Activated CD8-positive, alpha-beta memory T cell treated with anti-CD3 and anti-CD28 coated beads, Interleukin-2, amount 50 U/mL, for 4 hours (primary cell): ENCODE measurements around the gene RAPGEF1.

Source experiments
- DNase-seq: peaks from one replicate; pipeline ENCODE4 v3.0.0-alpha.2; 2020

Gene RAPGEF1

GRCh38 chr9:131601683-131602181 is 138.1 kb downstream of the RAPGEF1 start:
- no peak for DNase-seq

DNA sequence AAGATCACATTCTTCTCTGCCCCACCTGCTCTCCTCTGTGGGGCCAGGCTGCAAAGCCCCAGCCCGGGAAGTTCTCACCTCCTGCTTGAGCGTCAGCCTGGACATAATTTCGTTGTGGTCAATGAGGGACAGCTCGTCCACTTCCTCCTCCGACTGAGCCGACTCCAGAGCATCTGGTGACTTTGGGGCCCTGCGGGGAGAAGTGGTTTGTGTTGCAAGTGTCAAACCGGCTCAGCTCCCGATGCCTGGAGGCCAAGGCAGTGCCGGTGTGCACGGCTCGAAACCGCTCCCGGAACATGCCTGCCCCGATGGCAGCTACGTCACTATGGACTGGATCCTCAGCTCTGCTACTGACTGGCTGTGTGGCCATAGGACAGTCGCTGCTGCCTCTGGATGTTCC is 141.8 kb downstream of the RAPGEF1 start:
- no peak for DNase-seq

- DNase-seq: no peak
Observed at GRCh38 chr9:131597246-131597645, 142.6 kb downstream of the RAPGEF1 start.

- no peak for DNase-seq
Observed at GRCh38 chr9:131596430-131596743, 143.5 kb downstream of the RAPGEF1 start.

- no peak for DNase-seq
Observed at GRCh38 chr9:131595696-131596429, 144.0 kb downstream of the RAPGEF1 start.

DNA sequence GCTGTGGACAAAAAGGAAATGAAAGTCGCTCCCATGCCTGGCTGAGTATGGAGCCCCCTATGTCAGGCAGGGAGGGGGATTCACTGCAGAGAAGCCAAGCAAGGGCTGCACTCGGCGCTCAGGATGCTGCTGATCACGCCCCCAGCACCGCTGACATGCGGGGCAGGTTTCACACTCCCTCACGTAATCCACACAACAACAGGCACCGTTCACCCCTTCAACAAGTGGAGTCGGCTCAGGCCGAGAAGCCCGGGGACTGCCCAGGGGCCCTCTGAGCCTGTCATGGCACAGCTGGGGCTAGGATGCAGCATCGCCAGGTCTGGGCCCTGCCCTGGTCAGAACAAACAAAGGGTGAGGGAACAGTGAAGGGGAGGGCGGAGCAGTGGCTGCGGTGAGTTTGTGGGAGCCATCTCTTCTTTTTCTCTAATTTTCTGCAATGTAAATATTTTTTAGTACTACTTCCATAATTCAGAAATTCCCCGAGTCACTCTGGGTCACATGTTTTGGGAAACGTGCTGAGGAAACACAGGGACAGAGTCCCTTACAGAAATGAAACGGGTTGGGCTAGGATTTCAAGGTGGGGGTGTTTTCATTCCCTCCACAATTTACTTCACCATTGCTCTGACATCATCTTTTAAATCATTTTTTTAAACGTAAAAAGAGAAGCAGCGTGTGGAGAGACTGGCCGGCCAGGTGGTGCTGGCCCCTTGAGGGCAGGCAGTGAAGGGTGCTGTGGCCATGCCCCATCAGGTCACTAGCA is 144.8 kb downstream of the RAPGEF1 start:
- DNase-seq: no peak

- DNase-seq: no peak
Observed at GRCh38 chr9:131593936-131594665, 145.8 kb downstream of the RAPGEF1 start.

- DNase-seq: no peak
Observed at GRCh38 chr9:131593091-131593820, 146.6 kb downstream of the RAPGEF1 start.

DNA sequence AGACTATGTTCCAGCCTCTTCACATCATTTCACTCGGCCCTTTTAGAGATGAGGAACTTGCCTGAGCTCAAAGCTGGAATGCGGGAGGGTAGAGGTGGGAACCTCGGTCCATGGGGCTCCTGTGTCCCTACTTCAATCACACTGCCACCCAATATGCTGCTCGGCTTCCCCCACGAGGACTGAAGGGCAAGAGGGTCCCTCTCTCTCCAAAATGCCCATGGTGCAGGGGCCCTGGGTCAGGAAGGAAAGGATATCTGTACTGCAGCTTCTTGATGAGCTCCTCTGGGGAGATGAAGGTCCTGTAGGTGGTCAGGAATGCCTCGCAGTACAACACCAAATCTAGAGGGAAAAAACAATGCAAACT is 148.0 kb downstream of the RAPGEF1 start:
- DNase-seq: no peak

DNA sequence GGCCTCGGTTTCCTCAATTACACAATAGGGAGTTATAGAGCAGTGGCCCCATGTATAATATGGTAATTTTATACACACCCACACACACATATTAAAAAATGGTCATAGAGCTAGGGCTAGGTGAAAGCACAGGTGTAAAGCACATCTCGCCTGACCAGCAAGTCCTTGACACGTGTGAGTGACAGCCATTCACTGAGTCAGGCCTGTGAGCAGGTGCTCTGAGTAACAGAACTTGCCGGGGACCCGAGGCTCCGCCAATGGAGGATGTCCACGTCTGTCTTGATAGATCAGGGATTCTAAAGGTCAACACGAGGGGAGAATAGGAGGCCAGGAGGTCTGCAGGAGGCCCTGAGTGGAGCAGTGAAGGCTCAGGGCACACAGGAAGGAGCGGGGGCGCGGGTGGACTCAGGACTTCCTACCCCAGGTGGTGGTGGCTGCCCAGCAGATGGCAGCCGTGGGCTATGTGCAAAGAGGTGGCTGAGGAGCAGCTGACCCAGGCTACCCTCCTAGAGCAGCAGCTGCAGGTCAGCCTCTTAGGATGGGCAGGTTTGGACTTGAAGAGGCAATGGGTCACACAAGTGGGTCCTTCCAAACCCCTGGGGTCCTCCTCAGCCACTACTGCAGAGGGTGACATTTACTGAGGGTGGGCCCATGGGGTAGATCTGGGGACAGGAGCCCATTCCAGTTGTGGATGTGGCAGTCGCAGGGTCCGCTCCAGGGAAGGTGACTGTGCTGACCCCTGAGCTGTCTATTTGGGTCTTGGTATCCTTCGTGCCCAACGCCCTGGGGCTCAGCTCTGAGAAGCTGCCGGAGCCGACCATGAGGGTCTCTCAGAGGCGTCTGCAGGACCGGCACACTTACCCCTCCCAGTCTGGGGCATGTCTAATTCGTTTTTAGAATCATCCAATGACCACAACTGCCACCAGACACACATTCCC is 148.7 kb downstream of the RAPGEF1 start:
- peak; percentile 82 for DNase-seq

DNA sequence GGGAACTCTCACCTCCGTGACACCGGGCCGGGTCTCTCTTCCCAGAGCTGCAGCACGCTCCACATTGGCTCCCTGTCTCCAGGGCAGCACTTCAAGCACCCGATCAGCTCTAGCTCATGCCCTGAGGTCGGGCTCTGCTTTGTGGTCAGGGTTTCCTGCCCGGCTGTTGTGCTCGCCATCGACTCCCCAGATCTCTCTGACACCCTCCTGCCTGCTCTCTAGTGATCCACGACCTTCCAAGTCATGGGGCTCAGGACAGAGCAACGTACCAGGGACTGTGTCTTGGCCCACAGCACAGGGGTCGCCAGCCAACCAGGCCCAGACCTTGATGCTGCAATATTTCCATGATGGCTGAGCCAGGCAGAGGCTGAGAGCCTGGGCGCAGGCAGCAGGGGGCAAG is 149.4 kb downstream of the RAPGEF1 start:
- DNase-seq: no peak

GRCh38 chr9:131589993-131590392 is 149.9 kb downstream of the RAPGEF1 start:
- no peak for DNase-seq

DNA sequence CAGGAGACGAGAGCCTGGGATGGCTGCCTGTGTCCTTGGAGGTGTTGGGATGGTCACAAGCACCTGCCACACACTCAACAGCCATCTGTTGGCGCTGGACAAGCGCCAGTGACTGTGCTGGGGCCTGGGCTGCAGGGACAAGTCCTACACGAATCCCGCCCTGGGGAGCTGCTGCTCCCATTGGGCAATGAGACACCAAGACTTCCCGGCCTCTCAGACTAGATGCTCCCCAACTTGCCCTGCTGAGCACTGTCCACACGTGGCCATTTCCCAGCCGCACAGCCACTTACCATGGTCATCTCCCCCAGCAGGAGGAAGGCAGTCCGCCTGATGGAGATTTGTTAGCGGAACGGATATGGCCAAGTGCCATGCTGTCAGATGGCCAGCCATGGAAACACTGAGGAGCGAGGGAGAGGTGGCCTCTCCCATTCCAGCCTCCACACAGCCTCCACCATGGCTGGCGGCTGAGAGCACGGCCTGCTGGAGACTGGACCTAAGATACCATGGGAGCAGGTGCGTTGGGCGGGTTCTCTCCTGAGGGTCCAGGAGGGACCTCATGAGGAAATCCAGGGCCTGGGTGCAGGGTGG is 150.7 kb downstream of the RAPGEF1 start:
- DNase-seq: no peak

DNA sequence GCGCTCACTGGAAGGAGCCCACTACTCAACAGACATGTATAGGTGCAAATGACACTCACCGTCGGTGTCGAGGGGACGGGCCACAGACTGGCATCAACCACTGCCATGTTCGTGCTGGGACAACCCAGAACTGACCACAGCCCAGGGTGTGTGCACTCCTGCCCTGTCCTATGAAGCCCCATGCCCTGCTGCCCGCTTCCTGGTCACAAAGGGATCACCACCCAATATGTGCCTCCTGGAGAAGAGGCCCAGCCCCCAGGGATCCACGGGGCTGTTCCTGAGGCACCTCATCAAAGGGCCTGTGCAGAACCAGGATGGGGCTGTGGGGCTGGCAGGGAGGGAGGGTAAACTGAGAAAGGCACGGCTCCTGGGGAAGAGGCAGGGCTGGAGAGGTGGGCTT is 151.5 kb downstream of the RAPGEF1 start:
- no peak for DNase-seq

DNA sequence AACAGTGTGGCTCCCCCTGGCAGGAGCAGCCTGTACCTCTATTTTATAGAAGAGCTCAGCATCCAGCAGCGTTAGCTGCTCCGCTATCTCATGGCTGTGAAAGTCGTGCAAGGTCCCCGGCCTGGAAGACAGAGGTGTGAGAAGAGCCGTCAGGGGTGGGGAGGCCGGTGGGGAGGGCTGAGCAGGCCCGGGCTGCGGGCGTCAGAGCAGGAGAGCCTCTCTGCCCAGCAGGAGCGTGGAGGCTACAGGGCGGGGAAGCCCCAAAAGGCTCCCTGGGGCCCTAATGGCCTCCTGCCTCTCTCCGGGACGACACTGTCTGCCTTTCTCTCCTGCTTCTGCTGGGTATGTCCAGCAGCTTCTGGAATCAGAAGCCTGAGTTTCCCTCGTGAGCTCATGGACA is 152.0 kb downstream of the RAPGEF1 start:
- no peak for DNase-seq

GRCh38 chr9:131587331-131587730 is 152.5 kb downstream of the RAPGEF1 start:
- no peak for DNase-seq

DNA sequence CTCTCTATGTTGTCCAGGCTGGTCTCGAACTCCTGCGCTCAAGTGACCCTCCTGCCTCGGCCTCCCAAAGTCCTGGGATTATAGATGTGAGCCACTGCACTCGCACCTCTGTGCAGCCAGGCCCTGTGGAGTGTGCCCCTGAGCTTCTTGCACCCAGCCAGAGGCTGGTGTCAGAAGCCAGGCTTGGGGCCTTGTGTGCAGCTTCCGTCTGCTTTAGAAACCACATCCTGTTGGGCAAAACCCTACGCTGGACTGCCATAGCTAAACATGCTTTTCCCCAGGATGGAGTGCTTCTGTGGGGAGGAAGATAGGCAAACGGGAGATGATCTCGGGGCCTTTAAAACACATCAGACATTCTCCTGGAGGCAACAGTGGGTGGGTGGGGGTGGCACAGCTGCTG is 154.5 kb downstream of the RAPGEF1 start:
- peak; percentile 31 for DNase-seq

DNA sequence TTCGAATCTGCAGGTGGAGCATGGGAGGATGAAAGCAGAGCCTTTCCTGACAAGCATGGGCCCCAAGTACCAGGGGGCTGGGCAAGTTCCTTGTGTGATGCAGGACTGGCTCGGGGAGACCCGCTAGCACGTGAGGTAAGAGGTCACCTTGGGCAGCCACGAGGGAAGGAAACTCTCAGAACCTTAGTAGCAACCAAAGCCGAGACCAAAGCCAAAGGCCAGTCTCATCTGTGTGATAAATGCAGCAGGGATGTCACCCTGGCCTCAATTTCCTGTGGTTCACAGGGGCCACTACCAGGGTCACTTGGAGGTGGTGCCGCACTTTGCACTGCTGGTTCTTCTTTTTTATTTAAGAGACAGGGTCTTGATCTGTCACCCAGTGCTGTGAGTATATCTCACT is 155.0 kb downstream of the RAPGEF1 start:
- no peak for DNase-seq

- DNase-seq: no peak
Observed at GRCh38 chr9:131583836-131584555, 155.9 kb downstream of the RAPGEF1 start.

DNA sequence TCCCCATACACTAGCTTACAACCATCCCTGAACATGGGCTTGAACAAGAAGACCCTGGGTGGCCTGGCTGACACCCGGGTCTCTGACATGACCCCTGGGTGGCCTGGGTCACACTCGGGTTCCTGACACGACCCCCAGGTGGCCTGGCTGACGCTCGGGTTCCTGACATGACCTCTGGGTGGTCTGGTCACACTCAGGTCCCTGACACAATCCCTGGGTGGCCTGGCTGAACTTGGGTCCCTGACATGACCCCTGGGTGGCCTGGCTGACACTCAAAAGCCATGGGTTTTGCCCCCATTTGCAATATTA is 156.6 kb downstream of the RAPGEF1 start:
- DNase-seq: no peak
